Measurements from ENCODE around the gene CDKAL1.
"Not testable (repeated sequence)": the region's sequence is repeated elsewhere in the genome, so short reads cannot be mapped to it uniquely, and the experiment has no call there.

Gene CDKAL1

GRCh38 chr6:20642441-20642840 is 108.2 kb downstream of the CDKAL1 start:
- TF ChIP-seq CTCF (IDR thresholded peaks at IDR 0.05; ENCODE audit: extremely low read depth, insufficient read depth, missing control alignments), result no peak
- DNase-seq (ENCODE audit: low spot score), result no peak
- in situ Hi-C loops (cut with MboI; ENCODE audit: low pct_unique_long_range_greater_than_20kb, low sequenced_read_pairs, unreplicated experiment), result no loop called here

DNA sequence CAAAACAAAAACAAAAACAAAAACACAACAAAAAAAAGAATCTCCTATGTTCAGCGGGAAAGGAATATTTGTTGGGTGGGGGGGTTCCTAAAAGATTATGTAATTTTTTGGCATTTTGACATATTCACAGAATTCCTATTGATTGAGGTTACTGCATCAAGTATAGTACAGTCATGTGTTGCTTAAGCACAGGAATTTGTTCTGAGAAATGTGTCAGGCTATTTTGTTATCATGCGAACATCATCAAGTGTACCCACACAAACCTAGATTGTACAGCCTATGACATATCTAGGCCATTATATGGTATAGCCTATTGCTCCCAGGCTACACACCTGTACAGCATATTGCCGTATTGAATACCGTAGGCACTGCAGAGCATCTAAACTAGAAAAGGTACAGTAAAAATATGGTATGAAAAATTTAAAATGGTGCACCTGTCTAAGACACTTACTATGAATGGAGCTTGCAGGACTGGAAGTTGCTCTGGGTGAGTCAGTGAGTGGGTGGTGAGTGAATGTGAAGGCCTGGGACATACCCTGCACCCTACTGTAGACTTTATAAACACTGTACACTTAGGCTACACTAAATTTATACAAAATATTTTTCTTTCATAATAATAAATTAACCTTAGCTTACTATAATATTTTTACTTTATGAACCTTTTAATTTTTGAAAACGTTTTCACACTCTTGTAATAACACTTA is 110.6 kb downstream of the CDKAL1 start:
- TF ChIP-seq CTCF (IDR thresholded peaks at IDR 0.05; ENCODE audit: extremely low read depth, insufficient read depth, missing control alignments), result no peak
- in situ Hi-C loops (cut with MboI; ENCODE audit: low pct_unique_long_range_greater_than_20kb, low sequenced_read_pairs, unreplicated experiment), result no loop called here
- DNase-seq (ENCODE audit: low spot score), result no peak

DNA sequence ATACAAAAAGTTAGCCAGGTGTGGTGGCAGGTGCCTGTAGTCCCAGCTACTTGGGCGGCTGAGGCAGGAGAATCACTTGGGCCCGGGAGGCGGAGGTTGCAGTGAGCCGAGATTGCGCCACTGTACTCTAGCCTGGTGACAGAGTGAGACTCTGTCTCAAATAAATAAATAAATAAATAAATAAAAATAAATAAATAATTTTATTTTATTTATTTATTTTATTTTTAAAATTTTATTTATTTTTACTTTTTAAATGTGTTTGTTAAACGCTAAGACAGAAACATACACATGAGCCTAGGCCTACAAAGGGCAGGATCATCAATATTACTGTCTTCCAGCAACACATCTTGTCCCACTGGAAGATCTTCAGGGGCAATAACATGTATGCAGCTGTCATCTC is 111.3 kb downstream of the CDKAL1 start:
- DNase-seq (ENCODE audit: low spot score); in situ Hi-C loops (cut with MboI; ENCODE audit: low pct_unique_long_range_greater_than_20kb, low sequenced_read_pairs, unreplicated experiment): not testable (repeated sequence)

- TF ChIP-seq CTCF (IDR thresholded peaks at IDR 0.05; ENCODE audit: extremely low read depth, insufficient read depth, missing control alignments), result no peak
- in situ Hi-C loops (cut with MboI; ENCODE audit: low pct_unique_long_range_greater_than_20kb, low sequenced_read_pairs, unreplicated experiment), result no loop called here
These were observed 113.3 kb downstream of the CDKAL1 start for GRCh38 chr6:20647585-20647984.

GRCh38 chr6:20649696-20650470 is 115.6 kb downstream of the CDKAL1 start:
- DNase-seq (ENCODE audit: low spot score); in situ Hi-C loops (cut with MboI; ENCODE audit: low pct_unique_long_range_greater_than_20kb, low sequenced_read_pairs, unreplicated experiment): not testable (repeated sequence)

More at GRCh38 chr6:20647585-20647984, 113.3 kb downstream of the CDKAL1 start:
- no peak for DNase-seq (ENCODE audit: low spot score)

GRCh38 chr6:20652299-20653084 is 118.2 kb downstream of the CDKAL1 start:
- TF ChIP-seq CTCF (IDR thresholded peaks at IDR 0.05; ENCODE audit: extremely low read depth, insufficient read depth, missing control alignments), result no peak
- in situ Hi-C loops (cut with MboI; ENCODE audit: low pct_unique_long_range_greater_than_20kb, low sequenced_read_pairs, unreplicated experiment), result no loop called here
- DNase-seq (ENCODE audit: low spot score), result no peak

DNA sequence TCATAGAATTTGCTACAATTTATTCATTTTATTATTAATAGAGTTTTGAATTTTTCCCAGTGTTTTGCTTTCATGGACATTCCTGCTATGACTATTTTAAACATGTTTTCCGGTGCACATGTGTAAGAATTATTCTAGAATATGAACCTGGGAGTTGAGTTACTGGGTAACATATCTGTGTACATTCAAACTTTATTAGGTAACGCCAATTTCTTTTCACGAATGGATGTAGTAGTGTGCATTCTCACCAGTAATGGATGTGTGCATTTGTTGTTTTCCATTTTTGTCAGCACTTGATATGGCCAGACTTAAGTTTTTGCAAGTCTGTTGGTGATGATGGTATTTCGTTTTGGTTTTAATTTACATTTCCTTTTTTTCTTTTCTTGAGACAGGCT is 118.8 kb downstream of the CDKAL1 start:
- no peak for TF ChIP-seq CTCF (IDR thresholded peaks at IDR 0.05; ENCODE audit: extremely low read depth, insufficient read depth, missing control alignments)
- DNase-seq (ENCODE audit: low spot score), result no peak
- in situ Hi-C loops (cut with MboI; ENCODE audit: low pct_unique_long_range_greater_than_20kb, low sequenced_read_pairs, unreplicated experiment), result no loop called here
